Left cardiac atrium (tissue), 4 donors: Measurements from ENCODE around the gene ZNF124. TPM values are rescaled to one million over a fixed set of nuclear protein-coding genes. Genes with fewer than 3 reads are reported as not detected.
"Not testable (repeated sequence)": the region's sequence is repeated elsewhere in the genome, so short reads cannot be mapped to it uniquely, and the experiment has no call there.

ENCODE experiments used
- ATAC-seq, 2 donors: fragments of 200-7000 bp; cut with Tn5 transposase; one replicate each; pipeline ENCODE4 v1.9.1; 2020; ENCODE audit warnings: mild to moderate bottlenecking in 2 of 2, moderate library complexity in 2 of 2
- DNase-seq: peaks from one replicate; pipeline ENCODE4 v3.0.0-alpha.2; 2020
- intact Hi-C, 2 donors: fragments of 100-400 bp; cut with DNase I; formaldehyde crosslinking; loops; one replicate each; pipeline versions ENCODE4 v1.14.1 to v1.15.1; 2022 to 2023
- long read RNA-seq: library from polyadenylated mRNA; unstranded; transcript quantifications from one replicate; pipeline ENCODE4 v2.0.0, GENCODE V29; 2021
- total RNA-seq, 2 donors: library from RNA; stranded (reverse); fragmentation: NEBNext Ultra II Directional; extraction: Animal tissue kit (Norgen Biotek cat#: 25700); gene quantifications; one replicate each; pipeline ENCODE4 v1.2.1, GENCODE V29; 2021
- donor health status: DM: no; HTN: yes; CAD: no.
- donor health status: DM: no; HTN: yes; CAD: no; lungs with severe emphysema.
- donor health status: DM: yes; HTN: yes; CAD: no.
- donor health status: Dilated cardiomyopathy.

The ZNF124 gene
- 10 to 100 TPM in 1 of 2 donors, 1 to 10 TPM in 1; 10.0 to 15.5 TPM for total RNA-seq
- long read RNA-seq, partial matches to known transcripts = 0 of 2 reads
- long read RNA-seq, other reads (novel, unspliced or antisense) = 0 of 2 reads

DNA sequence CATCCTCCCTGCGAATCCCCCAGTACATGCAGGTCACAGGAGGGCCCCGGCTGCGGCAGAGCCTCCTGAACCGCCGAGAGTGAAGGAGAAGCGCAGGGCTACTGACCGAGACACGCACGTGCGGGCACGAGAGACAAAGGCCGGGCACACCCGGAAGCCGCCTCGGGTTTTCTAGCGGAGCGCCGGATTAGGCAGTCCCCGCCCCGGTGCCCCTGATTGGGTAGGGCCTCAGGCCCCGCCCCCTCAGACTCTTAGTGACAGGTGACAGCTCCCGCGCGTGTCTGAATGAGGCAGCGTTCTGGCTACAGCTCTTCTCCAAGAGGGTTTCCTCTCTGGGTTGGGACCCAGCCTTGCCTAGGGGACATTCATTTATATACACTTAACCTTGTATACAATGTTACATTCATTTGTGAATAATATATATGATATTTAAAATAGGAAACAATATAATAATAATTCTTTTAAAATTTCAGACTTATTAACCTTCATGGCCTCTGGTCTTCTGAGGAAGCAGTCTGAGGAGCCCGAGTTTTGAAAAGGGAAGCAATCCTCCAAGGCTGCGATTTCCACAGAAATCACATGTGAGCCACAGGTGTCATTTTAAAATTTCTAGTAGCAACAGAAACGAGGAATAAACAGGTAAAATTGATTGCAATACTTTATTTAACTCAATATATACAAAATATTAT lies at the start of gene ZNF124:
Gene ZNF124 (minus strand): TSS at position 146 of the 689 bp plus-strand sequence. CDS start 143 bp downstream, at position 3.
- intact Hi-C loops, DNase-seq: not testable (repeated sequence)
- peak; percentile 100 for ATAC-seq

DNA sequence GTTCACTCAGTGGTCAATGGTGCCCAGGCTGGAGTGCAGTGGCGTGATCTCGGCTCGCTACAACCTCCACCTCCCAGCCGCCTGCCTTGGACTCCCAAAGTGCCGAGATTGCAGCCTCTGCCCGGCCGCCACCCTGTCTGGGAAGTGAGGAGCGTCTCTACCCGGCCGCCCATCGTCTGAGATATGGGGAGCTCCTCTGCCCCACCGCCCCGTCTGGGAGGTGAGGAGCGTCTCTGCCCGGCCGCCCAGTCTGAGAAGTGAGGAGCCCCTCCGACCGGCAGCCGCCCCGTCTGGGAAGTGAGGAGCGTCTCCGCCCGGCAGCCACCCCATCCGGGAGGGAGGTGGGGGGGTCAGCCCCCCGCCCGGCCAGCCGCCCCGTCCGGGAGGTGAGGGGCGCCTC lies 48.5 kb upstream of the ZNF124 start:
- not testable (repeated sequence) for ATAC-seq, DNase-seq

DNA sequence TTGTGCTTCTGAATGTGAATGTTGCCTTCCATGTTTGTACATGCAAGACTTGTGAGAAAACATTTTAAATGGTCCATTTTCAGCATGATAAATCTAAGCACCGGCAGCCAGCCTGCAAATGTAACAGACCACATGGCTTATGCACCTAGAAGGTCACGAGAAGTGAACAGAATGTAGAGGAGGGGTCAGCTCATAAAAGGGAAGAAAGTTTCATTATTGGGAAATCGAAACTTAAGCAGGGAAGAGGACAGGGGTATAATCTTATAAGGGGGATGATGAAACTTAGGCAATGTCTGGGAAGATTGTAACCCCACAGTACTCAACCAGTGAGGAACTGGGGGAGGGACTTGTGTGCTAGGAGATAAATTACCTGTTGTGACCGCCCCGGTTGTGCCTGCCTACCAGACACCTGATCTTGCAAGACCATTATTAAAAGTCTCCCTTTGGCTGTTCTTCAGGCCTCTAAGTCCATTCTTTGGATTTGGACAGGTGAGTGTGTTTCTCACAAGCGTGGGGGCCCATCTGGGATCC lies 46.4 kb upstream of the ZNF124 start:
- DNase-seq = no peak
- no peak for ATAC-seq
- intact Hi-C loops = no loop called here

More for the DNA sequence above, 48.5 kb upstream of the ZNF124 start:
- intact Hi-C loops = not testable (repeated sequence)

DNA sequence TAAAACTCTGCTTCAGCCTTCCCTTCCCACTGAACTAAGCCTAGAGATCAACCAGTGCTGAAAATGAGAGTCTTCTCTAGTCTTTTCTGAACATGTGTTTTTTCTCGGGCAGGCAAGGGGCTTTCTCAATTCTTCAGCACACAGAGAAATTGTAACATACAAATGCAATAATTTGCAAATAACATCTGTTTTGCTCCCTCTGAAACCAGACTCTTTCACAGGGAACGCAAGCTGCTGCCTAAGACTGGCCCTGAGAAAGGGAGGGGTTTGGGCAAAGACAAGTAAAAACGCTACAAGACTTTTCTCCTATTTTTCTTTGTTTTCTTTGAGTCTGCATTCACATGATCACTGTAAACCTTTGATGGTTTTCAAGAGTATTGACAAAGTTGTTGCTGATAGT lies 44.4 kb upstream of the ZNF124 start:
- ATAC-seq = no peak
- intact Hi-C loops = no loop called here
- DNase-seq = no peak

DNA sequence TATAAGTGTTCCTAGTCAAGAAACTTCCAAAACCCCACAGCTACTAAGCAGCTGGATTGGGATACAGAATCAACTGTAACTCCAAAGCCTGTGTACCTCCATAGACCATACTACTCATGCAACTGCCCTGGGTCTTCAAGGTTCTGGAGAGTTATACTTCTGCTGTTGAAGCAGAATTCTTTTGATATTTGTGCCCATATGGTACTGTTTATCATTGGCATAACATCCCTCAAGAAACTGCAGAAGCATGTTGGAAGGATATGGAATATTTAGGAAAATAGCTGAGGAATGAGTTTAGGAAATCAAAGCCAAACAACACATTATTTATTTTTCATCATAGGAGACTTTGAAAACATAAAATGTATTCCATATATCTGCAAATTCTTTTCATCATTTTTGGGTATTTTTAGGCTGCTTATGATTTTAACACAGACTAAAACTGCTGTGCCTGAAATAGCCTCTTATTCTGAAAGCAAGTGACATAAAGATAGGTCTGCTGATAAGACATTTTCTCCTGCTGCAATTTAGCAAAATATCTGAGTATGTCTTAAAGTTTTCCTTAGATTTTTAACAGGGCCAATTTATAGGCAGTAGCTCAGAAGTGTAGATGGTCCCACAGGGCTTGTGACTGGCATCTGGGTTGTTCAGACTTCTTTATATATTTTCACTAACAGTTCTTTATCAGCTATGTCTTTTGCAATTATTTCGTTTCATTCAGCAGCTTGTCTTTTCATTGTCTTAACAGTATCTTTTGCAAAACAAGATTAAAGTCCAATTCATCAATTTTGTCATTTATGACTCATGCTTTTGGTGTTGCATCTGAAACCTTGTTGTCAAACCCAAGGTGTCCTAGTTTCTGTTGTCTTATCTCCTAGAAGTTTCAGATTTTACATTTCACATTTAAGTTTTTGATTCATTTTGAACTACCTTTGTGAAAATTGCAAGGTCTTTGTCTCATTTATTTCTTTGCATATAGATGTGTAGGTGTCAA lies 41.1 kb upstream of the ZNF124 start:
- ATAC-seq (no peak), DNase-seq (no peak)
- intact Hi-C loops = no loop called here

DNA sequence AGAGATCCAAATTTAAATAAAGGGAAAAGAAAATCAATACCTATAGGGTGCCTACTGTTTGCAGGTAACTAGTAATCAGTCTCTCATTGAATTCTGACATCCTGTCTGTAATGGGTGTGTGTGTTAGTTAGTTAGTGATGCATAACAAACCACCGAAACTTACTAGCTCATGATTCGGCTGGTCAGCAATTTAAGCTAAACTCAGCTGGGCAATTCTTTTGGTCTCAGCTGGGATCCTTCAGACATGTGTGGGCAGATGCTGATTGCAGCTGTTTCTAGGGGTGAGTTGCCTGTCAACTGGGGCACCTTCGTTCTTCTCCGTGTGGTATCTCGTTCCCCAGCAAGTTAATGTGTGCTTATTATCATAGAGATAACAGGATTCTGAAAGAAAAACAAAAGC lies 40.2 kb upstream of the ZNF124 start:
- ATAC-seq (no peak), DNase-seq (no peak)
- intact Hi-C loops = no loop called here

DNA sequence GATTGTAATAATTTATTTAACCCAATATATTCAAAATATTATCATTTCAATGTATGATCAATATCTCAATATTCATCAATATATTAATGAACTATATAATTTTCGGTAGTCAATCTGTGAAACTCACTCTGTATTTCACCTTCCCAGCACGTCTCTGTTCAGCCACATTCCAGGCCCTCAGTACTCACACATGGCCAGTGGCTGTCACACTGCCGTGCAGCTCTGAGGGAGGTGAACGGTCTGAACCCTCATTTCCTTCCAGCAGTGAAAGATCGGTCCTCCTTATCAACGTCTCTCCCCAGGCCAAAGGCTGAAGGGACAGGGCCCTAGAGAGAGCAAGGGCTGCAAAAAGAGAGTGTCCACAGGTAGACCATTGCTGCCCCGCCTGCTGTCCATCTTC lies 39.5 kb upstream of the ZNF124 start:
- ATAC-seq = no peak
- DNase-seq = no peak
- intact Hi-C loops = no loop called here

DNA sequence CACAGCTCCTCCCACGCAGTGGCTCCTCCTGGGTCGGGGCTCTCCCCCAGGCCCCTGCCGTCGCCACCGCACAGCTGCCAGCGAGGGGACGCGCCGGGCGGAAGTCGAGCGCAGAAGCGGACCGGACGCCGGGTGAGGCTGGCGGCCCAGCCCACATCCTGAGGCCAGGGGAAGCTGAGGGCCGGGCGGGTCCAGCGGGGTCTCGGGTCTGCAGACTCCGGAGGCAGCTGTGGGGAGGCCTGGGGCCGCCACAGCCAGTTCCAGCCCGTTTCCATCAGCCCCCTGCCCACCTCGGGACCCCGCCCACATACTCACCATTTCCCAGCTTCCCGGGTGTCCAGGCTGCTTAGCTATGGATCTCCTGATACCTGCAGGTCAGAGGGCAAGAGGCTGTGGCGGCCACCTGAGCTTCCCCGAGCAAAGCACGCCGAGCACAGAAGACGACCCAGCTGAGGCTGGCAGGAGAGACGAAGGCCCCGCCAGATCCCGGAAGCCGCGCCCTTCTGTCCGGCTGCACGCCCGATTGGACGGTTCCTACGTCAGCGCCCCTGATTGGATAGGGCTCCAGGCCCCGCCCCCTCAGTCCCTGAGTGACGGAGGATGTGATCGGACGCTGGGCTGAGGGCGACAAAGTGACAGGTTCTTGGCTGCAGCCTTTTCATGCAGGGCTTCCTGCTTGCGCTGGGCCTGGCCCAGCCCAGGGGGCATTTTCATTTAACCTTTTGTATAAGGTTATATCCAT lies 38.7 kb upstream of the ZNF124 start:
- ATAC-seq (peak; percentile 100), DNase-seq (peak; percentile 99)
- intact Hi-C loops = no loop called here

DNA sequence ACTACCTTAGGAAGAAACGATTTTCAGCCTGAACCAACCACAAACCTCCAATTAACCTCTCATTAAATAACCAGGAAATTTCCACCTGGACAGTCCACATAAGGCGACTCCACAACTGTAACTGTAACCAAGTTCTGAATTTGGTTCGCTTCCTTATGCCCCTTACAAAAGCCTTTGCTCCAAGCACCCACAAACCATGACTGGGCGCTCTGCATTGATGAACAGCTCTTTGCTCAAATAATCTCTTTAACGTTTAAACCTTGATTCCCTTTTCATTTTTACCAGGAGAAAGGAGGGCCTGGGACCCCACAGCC lies 38.2 kb upstream of the ZNF124 start:
- ATAC-seq = no peak
- DNase-seq = no peak
- intact Hi-C loops = no loop called here

DNA sequence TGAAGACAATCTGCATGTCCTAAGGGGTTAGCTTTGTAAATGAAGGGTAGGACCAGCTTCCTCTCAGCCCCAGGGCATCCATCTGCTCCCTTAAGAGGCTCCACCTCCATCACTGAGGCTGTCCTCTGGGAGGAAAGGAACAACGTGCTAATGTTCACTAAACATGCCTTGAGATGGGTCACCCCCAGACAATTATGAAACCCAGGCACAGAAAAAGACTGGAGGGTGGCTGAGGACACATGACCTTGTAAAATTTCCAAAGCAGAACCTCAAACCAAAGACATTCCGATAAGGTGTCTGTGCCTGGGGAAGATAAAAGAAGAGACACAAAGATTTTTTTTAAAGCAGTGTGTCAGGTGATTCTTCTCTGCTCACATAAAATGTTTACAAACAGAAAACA lies 37.6 kb upstream of the ZNF124 start:
- intact Hi-C loops = no loop called here
- DNase-seq = no peak
- no peak for ATAC-seq

DNA sequence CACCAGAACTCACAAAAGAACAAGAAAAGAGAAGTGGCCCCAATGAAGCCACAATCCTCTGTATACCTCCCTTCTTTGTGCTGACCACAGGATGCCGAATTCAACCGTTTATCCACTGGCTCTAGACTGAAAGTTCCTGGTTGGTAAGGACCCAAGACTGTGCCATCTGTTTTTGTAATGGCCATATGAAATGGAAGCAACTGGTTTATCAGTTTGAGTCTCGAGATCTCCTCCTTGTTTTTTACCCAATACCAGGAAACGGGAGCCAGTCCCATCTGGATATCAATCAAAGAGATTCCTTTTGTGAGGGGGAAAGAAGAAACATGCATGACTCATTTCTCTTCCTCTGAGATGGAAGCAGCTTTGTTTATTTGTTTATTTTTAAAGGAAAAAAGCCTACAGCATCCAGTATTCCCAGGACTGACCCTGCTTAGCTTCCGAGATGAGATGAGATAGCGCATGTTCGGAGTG lies 32.4 kb upstream of the ZNF124 start:
- ATAC-seq (no peak), DNase-seq (no peak)
- intact Hi-C loops = no loop called here

DNA sequence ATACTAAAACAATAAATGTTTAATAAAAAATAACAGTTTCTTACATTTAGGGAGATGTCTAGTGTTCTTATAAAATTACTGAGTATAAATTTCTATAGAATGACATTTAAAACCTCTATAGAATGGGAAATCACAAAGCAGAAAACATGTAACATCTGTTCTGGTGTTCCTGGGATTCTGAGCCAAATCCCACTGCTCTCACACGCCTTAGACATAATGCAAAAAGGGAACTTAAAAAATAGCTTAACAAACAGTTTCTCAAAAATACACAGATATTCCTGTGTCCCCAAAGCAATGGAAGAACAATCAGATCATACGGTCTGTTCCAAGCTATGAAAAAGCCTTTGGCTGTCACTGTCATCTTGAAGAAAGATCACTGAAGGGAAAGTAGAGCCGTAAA lies 27.0 kb upstream of the ZNF124 start:
- DNase-seq (no peak), ATAC-seq (no peak)
- intact Hi-C loops = no loop called here

DNA sequence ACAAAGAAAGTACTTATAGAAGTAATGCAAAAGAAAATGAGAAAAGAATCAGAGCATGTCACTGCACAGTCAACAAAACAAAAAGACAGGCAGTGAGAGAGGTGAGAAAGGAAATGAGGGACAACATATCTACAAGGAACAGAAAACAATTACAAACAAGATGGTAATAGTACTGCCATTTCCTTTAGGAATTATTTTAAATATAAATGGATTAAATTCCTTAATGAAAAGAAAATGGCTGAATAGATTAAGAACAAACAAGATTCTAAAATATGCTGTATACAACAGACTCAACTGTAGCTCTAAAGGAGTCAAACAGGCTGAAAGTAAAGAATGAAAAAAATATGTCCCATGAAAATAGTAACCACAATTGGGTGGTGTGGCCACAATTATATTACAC lies 22.1 kb upstream of the ZNF124 start:
- DNase-seq = no peak
- no peak for ATAC-seq
- intact Hi-C loops = no loop called here

DNA sequence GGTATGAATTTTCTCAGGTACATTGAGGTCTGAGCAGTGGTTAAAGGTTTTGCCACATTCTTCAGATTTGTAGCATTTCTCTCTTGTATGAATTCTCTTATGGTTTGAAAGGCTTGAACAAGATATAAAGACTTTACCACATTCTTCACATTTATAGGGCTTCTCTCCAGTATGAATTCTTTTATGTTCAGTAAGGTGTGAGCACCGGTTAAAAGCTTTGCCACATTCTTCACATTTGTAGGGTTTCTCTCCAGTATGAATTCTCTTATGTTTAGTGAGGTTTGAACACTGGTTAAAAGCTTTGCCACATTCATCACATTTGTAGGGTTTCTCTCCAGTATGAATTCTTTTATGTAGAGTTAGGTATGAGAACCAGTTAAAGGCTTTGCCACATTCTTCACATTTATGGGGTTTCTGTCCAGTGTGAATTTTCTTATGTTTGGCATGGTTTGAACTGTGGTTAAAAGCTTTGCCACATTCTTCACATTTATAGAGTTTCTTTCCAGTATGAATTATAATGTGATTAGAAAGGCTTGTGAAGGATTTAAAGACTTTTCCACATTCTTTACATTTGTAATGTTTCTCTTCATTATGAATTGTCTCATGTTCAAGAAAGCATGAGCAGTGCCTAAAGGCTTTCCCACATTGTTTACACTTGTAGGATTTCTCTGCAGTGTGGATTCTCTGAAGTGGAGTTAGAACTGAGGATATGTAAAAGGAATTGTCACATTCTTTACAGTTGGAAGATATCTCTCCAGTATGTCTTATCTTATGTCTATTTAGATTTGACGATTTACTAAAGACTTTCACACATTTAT lies 18.4 kb upstream of the ZNF124 start:
- no peak for ATAC-seq
- intact Hi-C loops = no loop called here
- DNase-seq = no peak

DNA sequence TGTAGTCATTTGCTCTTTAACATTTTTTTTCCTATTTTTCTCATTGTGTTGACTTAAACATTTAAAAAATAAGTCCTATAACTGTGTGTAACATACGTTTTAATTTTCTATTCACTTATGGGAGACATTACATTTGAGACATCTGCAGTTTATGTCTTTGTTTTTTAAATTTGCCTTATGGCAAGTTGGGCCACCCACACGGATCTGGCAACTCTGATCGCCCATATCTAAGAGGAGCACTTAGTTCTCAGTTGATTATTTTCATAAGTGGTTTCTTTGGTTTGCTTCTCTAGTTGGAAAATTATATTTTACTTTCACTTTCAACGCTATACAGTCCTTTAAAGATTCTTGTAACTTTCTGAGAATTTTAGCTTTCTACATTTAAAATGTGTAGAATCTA lies 13.8 kb upstream of the ZNF124 start:
- ATAC-seq = no peak
- intact Hi-C loops = no loop called here

DNA sequence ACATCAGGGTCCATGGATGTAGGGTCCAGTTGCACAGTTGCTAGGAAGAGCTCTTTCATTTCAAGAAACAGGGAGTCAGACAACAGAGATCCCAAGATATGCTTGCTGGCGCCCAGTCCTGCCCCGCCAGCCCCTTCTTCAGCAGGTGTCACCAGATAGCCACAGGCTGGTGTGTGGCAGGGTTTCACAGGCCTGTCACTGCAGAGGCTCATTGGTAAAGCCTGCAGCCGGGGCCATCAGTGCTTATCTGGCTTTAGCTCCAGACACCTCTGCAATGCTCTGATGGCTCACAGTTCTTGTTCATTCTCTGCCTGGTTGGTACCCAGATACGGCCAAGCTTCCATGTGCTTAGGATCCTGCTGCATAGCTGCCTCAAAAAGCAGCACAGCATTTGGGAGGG lies 12.4 kb upstream of the ZNF124 start:
- ATAC-seq = no peak
- no peak for DNase-seq
- intact Hi-C loops = no loop called here

More for the DNA sequence above, 13.8 kb upstream of the ZNF124 start:
- no peak for DNase-seq

DNA sequence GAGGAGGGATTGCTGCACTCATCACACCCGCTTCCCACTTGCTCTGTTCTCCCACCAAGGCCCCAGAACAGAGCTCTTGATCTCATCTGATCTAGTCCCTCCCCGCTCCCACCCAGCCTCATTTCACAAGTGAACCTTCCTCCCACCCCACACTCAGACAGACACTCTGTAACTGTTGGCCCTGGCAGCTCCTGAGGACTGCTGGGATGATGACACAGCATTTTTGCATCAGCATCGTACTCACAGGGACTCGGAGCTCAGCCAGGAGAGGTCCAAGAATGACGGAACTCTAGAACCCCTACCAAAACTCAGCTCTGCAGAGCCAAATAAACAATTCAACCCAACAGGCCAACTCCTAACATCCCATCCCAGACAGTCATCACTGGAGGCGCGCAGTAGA lies 11.2 kb upstream of the ZNF124 start:
- DNase-seq (no peak), ATAC-seq (no peak)
- intact Hi-C loops = no loop called here

DNA sequence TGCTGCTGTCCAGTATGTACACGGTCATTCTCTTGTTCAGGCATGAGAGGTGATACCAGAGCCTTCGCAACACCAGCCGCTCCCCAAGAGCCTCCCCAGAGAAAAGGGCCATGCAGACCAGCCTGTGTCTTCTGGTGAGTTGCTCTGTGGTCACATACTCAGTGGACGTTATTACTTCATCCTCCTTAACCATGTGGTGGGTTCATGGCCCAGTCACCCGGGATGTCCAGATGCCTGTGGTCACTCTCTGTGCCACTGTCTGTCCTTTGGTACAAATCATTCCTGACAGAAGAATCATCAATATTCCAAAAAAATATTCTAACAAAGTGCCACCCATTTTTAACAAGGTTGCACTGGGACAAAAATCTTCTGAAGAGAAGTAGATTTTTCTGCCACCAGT lies 8.8 kb upstream of the ZNF124 start:
- no peak for DNase-seq
- intact Hi-C loops = no loop called here
- no peak for ATAC-seq

DNA sequence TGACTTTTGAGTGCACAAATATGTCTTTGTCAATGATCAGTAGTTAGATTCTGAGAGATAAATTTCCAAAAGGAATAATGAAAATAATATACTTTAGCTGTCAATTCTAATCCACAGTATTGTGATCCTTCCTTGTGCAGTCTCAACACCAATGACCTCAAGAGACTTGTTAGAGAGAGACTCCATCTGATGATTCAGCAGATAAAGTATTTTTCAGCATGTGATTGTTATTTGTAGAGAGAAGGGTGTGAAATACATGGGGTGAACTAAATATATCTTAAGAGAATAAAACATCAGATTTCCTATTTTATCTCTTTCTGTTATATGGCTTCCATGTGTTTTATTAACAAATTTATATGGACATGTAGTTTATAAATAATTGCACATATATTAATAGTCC lies 5.9 kb upstream of the ZNF124 start:
- intact Hi-C loops = no loop called here

More for the DNA sequence above, 5.9 kb upstream of the ZNF124 start:
- ATAC-seq (no peak), DNase-seq (no peak)
